ENCODE results near the gene CCSAP.

DNA sequence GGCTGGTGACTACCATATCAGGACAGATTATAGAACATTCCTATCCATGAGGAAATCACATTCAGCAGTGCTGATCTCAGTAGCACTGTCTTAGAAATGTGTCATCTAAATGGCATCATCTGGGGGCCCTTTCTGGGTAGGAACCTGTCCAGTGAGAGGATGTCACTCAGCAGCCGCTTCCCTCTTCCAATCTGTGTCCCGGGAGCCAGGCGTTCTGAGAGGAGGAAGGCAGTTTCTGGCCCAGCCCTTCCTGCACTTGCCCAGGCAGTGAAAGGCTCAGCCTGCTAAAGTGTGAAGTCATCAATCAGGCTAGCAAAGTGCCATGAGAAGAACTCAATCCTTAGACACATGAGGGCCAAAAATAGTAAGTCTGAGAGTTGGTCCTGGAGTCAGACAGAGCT, 46.3 kb downstream of the CCSAP start:
- no peak for TF ChIP-seq CTCF (IDR thresholded peaks at IDR 0.05; ENCODE audit: poor library complexity)
- no peak for TF ChIP-seq EZH2 (IDR thresholded peaks at IDR 0.05; ENCODE audit: borderline replicate concordance)
- TF ChIP-seq EZH2phosphoT487 (IDR thresholded peaks at IDR 0.05; ENCODE audit: low read depth, severe bottlenecking, unreplicated experiment): no peak
